Raji (cell line): ENCODE results near the gene RNF103.

Experiments
- POLR2A ChIP-seq: IDR thresholded peaks from 2 replicates; pipeline ENCODE4 v1.6.1; 2011; ENCODE audit warnings: low read depth, low read length, control low read depth; ENCODE audit not compliant: insufficient read depth

RNF103 gene

DNA sequence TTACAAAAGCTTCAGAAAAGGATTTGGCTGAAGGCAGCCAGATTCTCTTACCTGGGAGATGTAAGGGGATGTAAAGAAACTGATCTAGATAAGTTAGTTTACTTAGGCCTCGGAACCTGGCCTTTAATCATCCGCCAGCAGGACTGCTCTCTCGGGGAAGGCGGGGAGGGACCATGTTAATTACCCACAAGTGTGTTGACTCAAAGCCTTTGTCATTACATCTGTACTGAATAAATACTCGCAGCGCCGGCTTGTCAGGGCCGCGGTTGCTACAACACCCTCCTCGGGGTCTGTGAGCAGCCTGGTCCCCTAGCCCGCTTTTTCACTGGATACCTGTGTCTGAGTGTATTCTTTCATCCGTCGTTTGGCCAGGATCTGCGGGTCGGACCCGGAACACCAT lies 67.2 kb downstream of the RNF103 start:
- TF ChIP-seq POLR2A, result no peak
